GM18520 (cell line): ENCODE data around the gene DAB2.

ENCODE experiments used
- ATAC-seq: cut with Tn5 transposase; IDR thresholded peaks from one replicate; pipeline ENCODE4 v1.9.1; 2021; ENCODE audit not compliant: unreplicated experiment

Gene DAB2

DNA sequence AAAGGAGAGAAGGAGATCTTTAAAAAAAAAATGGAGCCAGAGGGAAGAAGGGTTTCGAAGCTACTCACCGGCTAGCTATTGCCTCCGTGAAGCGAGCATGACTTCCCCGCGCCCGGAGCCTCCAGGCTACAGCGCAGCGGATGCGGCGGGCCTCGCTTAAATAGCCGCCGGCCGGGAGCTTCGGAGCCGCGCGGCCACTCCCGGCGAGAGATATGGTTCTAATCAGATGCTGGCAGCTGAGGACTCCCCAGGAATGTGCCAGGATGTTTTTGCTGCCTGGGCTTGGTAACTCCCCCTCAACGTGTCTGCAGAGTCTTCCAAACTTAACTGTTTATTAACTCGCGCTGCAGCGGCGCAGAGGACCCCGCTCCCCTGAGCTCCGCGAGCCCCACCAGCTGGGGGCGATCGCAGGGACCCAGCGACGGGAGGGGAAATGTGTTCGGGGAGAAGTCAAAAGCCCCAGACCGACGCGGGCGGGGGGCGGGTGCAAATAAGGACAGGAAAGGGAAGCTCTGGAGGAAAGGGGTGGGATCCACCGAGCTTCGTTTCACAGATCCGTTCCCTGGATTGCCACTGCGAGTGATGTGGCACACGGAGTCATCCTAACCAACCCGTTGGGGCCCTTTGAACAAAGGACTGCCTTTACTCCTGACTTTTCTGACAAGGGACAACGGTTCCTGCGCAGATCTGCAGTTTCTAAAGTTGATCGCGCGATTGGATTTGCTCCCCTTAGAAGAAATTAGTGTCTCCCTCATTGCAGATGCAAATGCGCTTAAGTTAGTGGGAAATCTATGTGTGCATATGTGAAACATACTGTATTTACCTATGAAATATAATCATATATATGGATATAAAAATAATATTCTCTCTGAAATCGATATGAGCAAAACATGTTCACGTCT is at the start of gene DAB2:
Gene DAB2 (minus strand): TSS at position 245 of the 902 bp plus-strand sequence. CDS start 30,660 bp downstream, outside the sequence.
- no peak for ATAC-seq

GRCh38 chr5:39473156-39473775 is 48.5 kb upstream of the DAB2 start:
- no peak for ATAC-seq

DNA sequence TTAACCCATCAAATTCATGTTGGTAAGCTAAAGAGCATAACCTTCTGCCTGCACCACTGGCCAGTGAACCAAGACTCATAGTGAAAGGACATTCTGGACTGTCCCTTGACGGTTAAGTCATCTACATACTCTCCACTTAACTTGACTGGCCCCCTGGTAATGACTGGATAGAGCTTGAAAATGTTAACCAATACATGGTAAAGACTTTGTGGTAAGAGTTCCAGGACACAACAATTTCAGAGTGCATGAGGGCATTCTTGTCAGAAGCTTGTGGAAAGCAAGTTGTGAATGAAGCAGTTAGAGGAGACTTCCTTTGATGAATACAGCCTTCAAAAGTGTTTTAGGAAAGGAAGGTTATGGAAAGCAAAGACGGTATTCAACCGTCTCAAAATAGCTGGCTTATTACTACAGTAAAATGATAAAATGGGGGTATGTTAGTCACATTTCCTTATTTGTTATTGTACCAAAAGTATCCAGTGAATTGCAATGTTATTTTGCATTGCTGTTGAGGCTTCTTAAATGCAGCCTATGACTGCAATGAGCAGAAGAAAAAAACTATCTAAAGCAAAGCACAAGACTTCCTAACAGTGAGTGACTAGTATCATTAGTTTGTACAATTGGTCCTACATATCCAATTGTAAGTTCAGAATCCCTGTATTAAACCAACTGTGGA is 47.2 kb upstream of the DAB2 start:
- ATAC-seq, result no peak

DNA sequence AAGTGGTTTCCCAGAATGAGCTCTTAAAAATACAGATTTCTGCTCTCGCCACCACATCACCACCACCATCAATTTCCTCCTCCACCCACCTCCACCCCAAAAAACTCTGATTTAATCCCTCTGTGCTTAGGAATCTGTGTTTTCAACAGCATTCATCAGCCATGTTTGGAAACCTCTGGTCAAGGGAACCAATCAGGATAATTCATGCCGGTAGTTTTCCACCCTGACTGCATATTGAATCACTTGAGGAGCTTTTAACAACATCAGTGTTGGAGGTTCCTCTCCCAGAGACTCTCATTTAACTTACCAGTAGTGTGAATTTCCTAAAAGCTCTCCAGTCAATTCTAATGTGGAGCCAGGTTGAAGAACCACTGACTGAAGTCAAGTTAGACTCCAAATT is 46.0 kb upstream of the DAB2 start:
- ATAC-seq, result no peak

GRCh38 chr5:39469777-39470415 is 45.1 kb upstream of the DAB2 start:
- ATAC-seq, result no peak

GRCh38 chr5:39469176-39469575 is 44.4 kb upstream of the DAB2 start:
- ATAC-seq, result no peak

GRCh38 chr5:39466846-39467245 is 42.1 kb upstream of the DAB2 start:
- ATAC-seq, result no peak

- ATAC-seq, result no peak
These were observed 41.1 kb upstream of the DAB2 start for GRCh38 chr5:39465843-39466242.

GRCh38 chr5:39465097-39465496 is 40.3 kb upstream of the DAB2 start:
- no peak for ATAC-seq

GRCh38 chr5:39464088-39464487 is 39.3 kb upstream of the DAB2 start:
- no peak for ATAC-seq

DNA sequence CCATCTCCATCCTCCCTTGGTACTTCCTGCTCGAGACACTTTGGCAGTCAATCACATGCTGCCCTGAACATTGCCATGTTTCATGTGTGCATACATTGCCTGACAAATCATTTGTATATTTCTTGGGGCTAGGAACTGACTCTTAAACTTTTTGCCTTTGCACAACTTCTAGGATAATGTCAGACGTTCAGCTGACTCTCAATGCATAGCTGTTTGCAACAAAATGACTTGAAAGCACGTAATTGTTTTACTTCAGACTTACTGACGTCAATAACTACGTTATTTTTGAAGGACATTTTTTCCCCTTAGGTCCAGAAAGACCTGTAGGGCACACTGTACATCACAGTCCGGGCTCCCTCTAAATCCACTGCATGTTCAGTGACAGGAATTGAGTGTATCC is 37.4 kb upstream of the DAB2 start:
- no peak for ATAC-seq

DNA sequence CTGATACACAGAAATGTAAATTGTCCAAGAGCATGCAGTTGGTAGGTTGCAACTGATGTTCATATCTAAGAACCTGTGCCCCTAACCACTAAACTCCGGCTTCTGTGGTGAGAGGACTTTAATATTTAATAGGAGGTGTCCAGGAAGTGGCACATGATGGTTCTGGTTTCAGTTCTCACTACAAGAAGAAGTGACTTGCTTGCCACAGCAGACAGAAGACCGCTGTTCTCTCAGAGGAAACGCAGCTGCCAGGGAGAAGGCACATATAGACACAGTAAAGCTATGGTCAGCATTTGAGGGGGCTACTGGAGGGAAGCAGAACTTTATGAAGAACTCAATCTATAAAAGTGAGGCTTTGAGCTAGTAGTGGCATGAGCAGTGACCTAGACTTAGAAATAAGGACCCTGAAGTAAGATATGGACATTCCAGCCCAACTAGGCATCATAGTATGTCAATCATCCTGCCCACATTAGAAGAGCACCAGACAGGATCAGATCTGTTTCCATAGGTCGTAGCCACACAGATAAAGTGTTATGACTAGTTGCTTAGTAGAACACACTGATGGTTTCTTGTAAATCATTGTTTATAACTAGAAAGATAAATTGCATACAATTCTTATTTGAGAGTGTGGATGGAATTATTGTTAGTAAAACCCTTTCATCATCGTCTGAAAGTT is 36.4 kb upstream of the DAB2 start:
- ATAC-seq, result peak; percentile 93

DNA sequence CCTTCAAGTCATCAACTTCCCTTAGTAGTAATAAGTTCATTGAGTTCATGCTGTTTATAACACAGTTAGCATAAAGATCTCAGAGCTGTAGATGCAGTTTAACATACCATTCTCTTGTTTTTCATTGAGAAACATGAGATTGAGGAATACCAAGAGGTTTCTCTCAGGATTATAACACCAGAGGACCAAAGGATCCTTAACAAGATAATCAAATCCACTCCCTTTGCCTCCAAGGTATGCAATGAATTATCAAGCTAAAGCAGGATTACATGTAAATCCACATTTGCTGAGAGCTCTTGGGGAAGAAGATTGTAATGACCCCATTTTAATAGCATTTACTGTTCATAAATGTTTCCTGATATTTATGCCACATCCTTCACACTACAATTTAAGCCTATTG is 35.1 kb upstream of the DAB2 start:
- ATAC-seq, result no peak

DNA sequence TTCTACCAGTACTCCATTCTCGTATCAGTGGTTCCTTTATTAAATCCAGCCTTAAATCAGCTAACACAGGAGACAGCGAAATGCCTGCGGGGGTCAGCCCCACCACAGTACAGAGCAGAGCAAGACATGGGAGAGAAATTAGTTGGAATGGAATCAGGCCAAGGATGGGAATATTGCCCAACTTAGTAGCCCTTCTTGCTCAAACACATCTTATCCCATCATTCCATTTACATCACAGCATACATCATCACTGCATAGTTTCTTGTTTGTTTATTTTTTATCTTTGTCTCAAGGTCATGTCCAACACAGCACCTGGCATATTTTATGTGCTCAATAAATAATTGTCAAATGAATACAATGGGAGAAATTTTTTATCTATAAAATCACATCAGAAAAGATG is 34.3 kb upstream of the DAB2 start:
- ATAC-seq, result no peak

DNA sequence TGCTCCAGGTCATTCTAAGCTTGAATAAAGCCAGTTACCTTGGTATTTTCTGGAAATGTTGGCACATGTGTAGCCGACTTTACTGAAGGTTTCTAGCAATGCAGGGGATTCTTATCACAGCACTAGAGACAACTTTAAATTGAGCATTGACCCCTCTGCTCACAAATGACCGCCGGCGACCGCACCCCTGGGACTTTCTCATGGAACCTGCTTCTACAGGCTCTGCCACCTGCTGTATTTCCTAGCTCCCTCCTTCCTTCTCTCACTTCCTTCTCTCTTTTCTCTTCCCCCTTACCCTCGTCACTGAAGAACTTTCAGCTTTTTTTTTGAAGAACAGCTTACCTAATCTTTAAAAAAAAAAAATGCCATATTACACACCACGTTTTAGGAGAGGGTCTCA is 30.9 kb upstream of the DAB2 start:
- no peak for ATAC-seq

GRCh38 chr5:39453606-39454005 is 28.8 kb upstream of the DAB2 start:
- no peak for ATAC-seq

- no peak for ATAC-seq
These were observed 28.1 kb upstream of the DAB2 start for GRCh38 chr5:39452846-39453245.

GRCh38 chr5:39451276-39451941 is 26.6 kb upstream of the DAB2 start:
- no peak for ATAC-seq

DNA sequence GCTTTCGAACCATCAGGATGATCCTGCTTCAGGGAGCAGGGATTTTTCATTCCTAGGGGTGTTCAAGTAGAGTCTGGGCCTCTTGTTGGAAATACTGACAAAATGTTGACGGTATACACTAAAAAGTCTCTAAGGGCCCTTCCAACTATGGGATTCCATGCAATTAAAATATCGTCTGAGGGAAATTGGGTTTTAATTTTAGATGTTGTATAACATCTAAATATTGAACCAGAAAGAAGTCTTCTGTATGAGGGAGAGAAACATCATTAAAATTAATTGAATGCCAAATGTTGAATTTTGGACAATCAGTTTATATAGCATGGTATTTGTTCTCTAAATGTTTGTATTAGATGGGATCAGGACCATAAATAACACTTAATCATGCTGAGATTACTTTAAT is 25.7 kb upstream of the DAB2 start:
- ATAC-seq, result no peak

DNA sequence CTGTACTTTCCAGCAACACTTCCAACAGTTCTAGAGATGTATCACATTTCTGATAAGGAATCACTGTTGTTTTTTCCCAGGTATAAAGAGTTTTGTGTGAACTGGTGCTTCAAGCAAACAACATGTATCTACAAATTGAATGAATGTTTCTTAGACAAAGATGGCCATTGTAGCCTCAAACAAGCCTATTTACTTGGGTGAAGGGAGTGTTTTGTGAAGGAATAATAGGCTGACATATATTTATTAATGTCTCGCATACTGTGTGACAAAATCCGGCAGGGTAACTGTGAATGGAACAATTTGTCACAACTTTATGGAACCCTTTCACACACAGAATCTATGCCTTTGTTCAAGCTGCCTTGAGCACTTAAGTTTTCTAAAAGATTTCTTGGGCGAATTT is 24.8 kb upstream of the DAB2 start:
- ATAC-seq, result no peak
